T-helper 2 cell treated with Interferon-gamma antibody and Interleukin-4, amounts not matched to agents 5 μg/mL and 100 μg/mL, for 36 hours (primary cell): ENCODE measurements around the gene FAM168B.

Experiments
- DNase-seq: peaks from one replicate; pipeline ENCODE4 v3.0.0; 2021; ENCODE audit warnings: low spot score
- H3K27ac Mint-ChIP-seq: one replicate; pipeline ENCODE4 v1.8.0; 2021; ENCODE audit warnings: mild to moderate bottlenecking, mixed read lengths
- H3K27me3 Mint-ChIP-seq: one replicate; pipeline ENCODE4 v1.8.0; 2021; ENCODE audit warnings: low read depth, mixed read lengths
- H3K36me3 Mint-ChIP-seq: one replicate; pipeline ENCODE4 v1.8.0; 2021; ENCODE audit warnings: low read depth, mixed read lengths
- H3K4me1 Mint-ChIP-seq: one replicate; pipeline ENCODE4 v1.8.0; 2021; ENCODE audit warnings: low read depth, mixed read lengths
- H3K4me3 Mint-ChIP-seq: one replicate; pipeline ENCODE4 v1.8.0; 2022; ENCODE audit warnings: mild to moderate bottlenecking, moderate library complexity, mixed read lengths
- H3K9me3 Mint-ChIP-seq: one replicate; pipeline ENCODE4 v1.8.0; 2021; ENCODE audit warnings: mixed read lengths

Gene FAM168B

DNA sequence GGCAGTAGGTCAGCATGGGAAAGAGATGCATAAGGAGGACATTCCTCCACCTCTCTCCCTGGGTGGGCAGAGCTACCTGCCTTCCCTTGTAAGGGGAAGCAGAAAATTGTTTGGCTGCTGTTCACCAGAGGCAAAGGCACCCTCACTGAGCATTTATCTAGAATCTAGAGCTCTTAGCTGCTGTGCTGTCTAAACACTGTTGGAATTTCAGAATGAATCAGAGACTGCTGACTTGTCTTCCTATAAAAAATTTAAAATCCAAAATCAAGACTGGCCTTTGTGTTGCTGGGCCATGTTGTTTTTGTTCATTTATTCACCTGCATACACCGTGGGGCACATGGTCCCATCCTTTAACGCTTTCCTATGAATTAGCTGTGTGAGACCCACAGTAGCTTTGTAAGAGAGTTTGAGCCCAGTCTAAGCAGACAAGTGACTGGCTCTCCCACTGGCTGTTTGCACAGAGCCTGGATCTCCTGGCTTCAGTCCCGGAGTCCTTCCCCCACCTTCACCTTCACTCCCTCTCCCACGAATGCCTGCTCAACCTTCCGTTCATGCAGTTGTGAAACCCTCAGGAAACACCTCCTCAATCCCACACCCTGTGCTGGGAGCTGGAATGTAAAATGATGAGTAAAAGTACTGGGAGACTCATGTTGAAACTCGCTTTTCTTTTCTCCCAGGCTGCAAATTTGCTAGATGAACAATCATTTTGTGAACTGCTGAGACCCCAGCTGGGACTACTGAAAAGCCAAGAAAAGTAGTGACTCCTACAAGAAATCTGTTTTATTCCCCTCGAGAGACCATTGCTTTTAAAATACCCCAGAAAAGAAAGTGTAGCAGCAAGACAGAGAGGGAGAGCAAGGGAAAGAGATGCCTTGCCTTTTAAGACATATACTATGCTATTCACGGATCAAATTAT lies 76.2 kb downstream of the FAM168B start:
- no peak for DNase-seq
- Mint-ChIP-seq H3K36me3 (no peaks in the 10 kb centered on the region), H3K27ac (no peak overlapping the region), H3K9me3 (no peaks in the 10 kb centered on the region), H3K27me3 (peaks cover 13% of the 10 kb centered on the region), H3K4me3 (no peak overlapping the region), H3K4me1 (no peaks in the 10 kb centered on the region)

GRCh38 chr2:131015764-131016163 lies 77.5 kb downstream of the FAM168B start:
- Mint-ChIP-seq H3K27me3 (peaks cover 15% of the 10 kb centered on the region), H3K4me3 (no peak overlapping the region), H3K27ac (no peak overlapping the region), H3K4me1 (peaks cover 3% of the 10 kb centered on the region), H3K36me3 (no peaks in the 10 kb centered on the region), H3K9me3 (no peaks in the 10 kb centered on the region)
- no peak for DNase-seq

DNA sequence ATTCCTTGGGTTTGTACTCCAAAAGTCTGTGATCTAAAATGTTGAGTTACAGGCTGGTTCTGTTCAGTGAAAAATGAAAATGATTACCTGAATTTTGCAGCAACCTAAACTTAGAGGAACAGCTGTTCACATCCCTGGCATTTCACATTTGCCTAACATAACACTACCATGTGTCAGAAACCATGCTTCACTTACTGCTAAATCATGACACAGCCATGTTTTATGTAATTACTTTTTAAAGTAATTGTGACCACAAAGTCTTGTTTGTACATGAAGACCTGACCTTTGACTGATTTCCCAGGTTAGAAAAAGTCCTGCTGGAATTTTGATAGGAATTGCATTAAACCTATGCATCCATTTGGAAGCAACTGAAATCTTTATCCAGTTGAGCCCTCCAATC lies 79.1 kb downstream of the FAM168B start:
- H3K27me3 Mint-ChIP-seq: peaks cover 29% of the 10 kb centered on the region
- no peak for DNase-seq
- H3K9me3 Mint-ChIP-seq: no peaks in the 10 kb centered on the region
- H3K27ac Mint-ChIP-seq: no peak overlapping the region
- H3K4me3 Mint-ChIP-seq: no peak overlapping the region
- H3K4me1 Mint-ChIP-seq: peaks cover 13% of the 10 kb centered on the region
- H3K36me3 Mint-ChIP-seq: no peaks in the 10 kb centered on the region

DNA sequence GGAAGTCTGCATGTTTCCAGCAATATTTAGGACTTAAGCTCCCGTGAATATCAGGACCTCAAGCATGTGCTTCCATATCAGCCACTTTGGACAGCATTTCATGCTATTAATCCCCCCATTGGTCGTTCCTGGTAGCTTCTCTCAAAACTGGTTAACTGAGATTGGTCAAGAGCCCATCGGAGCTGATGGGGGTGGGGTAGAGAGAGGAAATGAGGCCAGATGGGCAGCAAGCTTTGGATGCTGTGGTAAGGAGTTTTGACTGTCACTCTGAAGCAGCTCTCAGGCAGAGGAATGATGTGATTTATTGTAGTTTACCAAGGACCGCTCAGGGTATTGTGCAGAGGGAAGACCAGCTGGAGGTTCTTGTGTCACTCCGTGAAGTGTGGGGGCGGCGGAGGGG lies 81.8 kb downstream of the FAM168B start:
- Mint-ChIP-seq H3K4me1 (peaks cover 16% of the 10 kb centered on the region), H3K27ac (no peak overlapping the region), H3K4me3 (no peak overlapping the region), H3K27me3 (peaks cover 31% of the 10 kb centered on the region), H3K36me3 (no peaks in the 10 kb centered on the region), H3K9me3 (no peaks in the 10 kb centered on the region)
- no peak for DNase-seq

DNA sequence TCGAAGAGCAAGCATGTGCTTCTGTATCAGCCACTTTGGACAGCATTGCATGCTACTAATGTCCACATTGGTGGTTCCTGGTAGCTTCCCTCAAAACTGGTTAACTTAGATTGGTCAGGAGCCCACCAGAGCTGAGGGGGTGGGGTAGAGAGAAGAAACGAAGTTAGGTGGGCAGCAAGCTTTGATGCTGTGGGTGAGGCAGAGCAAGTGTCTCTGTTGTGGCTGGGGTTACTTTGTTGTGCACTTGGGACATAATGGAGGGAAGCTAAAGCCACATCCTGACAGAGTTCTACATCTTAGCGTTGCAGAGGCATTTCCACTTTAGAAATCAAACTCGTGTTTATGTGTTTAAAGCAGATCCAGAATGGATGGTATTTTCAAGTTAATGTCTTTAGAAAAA lies 82.7 kb downstream of the FAM168B start:
- no peak for DNase-seq
- no peak overlapping the region for H3K27ac Mint-ChIP-seq
- peak overlapping the region; percentile 39 for H3K4me3 Mint-ChIP-seq

GRCh38 chr2:131009713-131010475 lies 83.4 kb downstream of the FAM168B start:
- H3K9me3 Mint-ChIP-seq: no peaks in the 10 kb centered on the region
- peaks cover 16% of the 10 kb centered on the region for H3K4me1 Mint-ChIP-seq
- peaks cover 31% of the 10 kb centered on the region for H3K27me3 Mint-ChIP-seq
- DNase-seq: no peak
- no peak overlapping the region for H3K4me3 Mint-ChIP-seq
- no peaks in the 10 kb centered on the region for H3K36me3 Mint-ChIP-seq
- no peak overlapping the region for H3K27ac Mint-ChIP-seq

More for the DNA sequence above, 82.7 kb downstream of the FAM168B start:
- Mint-ChIP-seq H3K27me3 (peaks cover 31% of the 10 kb centered on the region), H3K36me3 (no peaks in the 10 kb centered on the region), H3K4me1 (peaks cover 16% of the 10 kb centered on the region), H3K9me3 (no peaks in the 10 kb centered on the region)

DNA sequence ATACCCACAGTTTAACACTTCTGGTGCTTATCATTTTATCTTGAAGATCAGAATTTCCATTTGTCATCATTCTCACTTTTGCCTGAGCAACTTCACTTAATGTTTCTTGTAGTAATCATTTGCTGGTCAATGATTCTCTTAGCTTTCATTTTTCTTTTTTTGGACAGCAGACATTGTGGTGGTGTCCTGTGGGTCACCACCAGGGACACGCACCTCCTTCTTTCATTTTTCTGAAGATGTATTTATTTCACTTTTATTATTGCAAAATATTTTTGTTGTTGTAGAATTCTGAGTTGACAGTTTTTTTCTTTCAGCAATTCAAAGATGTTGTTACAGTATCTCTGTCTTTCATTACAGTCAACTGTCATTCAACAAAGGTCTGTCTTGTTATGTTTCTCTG lies 84.3 kb downstream of the FAM168B start:
- H3K27ac Mint-ChIP-seq: no peak overlapping the region
- peaks cover 16% of the 10 kb centered on the region for H3K4me1 Mint-ChIP-seq
- H3K9me3 Mint-ChIP-seq: no peaks in the 10 kb centered on the region
- H3K4me3 Mint-ChIP-seq: no peak overlapping the region
- H3K36me3 Mint-ChIP-seq: no peaks in the 10 kb centered on the region
- peaks cover 29% of the 10 kb centered on the region for H3K27me3 Mint-ChIP-seq
- DNase-seq: no peak

- DNase-seq: no peak
- no peaks in the 10 kb centered on the region for H3K9me3 Mint-ChIP-seq
- no peak overlapping the region for H3K27ac Mint-ChIP-seq
- peaks cover 16% of the 10 kb centered on the region for H3K4me1 Mint-ChIP-seq
- no peaks in the 10 kb centered on the region for H3K36me3 Mint-ChIP-seq
- peaks cover 28% of the 10 kb centered on the region for H3K27me3 Mint-ChIP-seq
- no peak overlapping the region for H3K4me3 Mint-ChIP-seq
Measured at GRCh38 chr2:131006561-131006960, 86.7 kb downstream of the FAM168B start.

DNA sequence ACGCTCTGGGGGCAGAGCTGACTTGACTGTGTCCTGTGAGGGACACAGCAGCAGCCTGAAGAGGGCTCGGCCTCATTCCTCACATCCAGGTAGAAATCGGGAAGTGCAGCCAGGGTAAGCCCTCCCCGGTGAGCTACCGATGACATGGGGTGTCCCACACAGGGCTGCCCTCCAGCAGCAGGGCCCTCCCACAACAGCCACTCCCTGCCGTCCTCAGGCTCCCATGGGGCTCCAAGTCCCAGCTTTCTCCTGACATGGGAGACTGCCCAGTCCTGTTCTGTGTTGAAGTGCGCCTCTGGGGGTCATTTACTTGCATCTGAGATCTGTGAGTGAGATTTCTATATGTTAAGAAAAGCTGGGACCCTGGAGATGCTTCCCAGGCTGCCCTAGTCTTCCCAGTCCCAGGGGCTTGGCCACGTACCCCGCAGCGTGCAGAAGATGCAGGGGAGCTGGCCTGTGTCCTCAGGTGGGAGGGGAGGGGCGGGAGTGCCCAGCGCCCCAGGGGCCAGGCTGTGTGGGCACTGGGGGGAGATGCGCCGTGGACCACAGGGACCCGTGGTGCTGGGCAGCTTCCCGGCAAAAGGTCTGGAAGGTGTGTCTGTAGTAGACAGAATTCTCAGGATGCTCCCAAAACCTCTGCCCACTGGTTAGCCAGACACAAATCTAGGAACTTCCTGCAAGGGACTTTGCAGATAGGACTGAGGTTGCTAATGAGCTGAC lies 87.9 kb downstream of the FAM168B start:
- no peak for DNase-seq
- Mint-ChIP-seq H3K27ac (no peak overlapping the region), H3K36me3 (no peaks in the 10 kb centered on the region), H3K4me1 (peaks cover 9% of the 10 kb centered on the region), H3K9me3 (no peaks in the 10 kb centered on the region), H3K4me3 (no peak overlapping the region), H3K27me3 (peaks cover 20% of the 10 kb centered on the region)

- peaks cover 3% of the 10 kb centered on the region for H3K4me1 Mint-ChIP-seq
Measured at GRCh38 chr2:131004446-131005209, 88.6 kb downstream of the FAM168B start.

GRCh38 chr2:130998561-130998960 lies 94.7 kb downstream of the FAM168B start:
- Mint-ChIP-seq H3K27me3 (peaks cover 29% of the 10 kb centered on the region), H3K4me1 (no peaks in the 10 kb centered on the region), H3K4me3 (no peak overlapping the region), H3K36me3 (no peaks in the 10 kb centered on the region), H3K27ac (no peak overlapping the region), H3K9me3 (no peaks in the 10 kb centered on the region)
- DNase-seq: no peak

More at GRCh38 chr2:131004446-131005209, 88.6 kb downstream of the FAM168B start:
- DNase-seq: no peak
- Mint-ChIP-seq H3K27me3 (peaks cover 15% of the 10 kb centered on the region), H3K36me3 (no peaks in the 10 kb centered on the region), H3K27ac (no peak overlapping the region), H3K9me3 (no peaks in the 10 kb centered on the region), H3K4me3 (no peak overlapping the region)
